HepG2 (cell line): ENCODE results near the gene COL9A1. TPM values are rescaled to one million over a fixed set of nuclear protein-coding genes. Genes with fewer than 3 reads are reported as not detected.

Source experiments
- ATAC-seq: fragments of 200-7000 bp; cut with Tn5 transposase; 3 replicates; pipeline ENCODE4 v1.9.1; 2020; ENCODE audit warnings: mild to moderate bottlenecking, moderate library complexity
- BruUV-seq: library from RNA; stranded (reverse); fragments of 400-500 nt; replicated peaks from 2 replicates; lab custom pipeline; 2021; lab: Mats Ljungman, UMichigan
- CTCF ChIA-PET: fragments of 300-600 bp; formaldehyde crosslinking; extraction: SDS; loops from one replicate; lab custom pipeline; 2021; ENCODE audit warnings: low total read pairs, inconsistent platforms, low intra/inter-chr PET ratio; lab: Yijun Ruan, JAX
- POLR2A ChIA-PET: fragments of 350-600 bp; sonication (Branson Sonifier 250); formaldehyde crosslinking; loops from one replicate; lab custom pipeline; 2020; ENCODE audit warnings: antibody characterized with exemption, inconsistent platforms; lab: Yijun Ruan, JAX
- DNase-seq: peaks from one replicate; pipeline ENCODE4 v3.0.0-alpha.2; 2015; ENCODE audit warnings: low spot score
- FAIRE-seq: peaks from 3 replicates; lab custom pipeline; 2011; peaks lifted over from hg19 to GRCh38; lab: Jason Lieb, UNC
- H2AFZ ChIP-seq: one replicate; pipeline ENCODE4 v1.6.1; 2011; ENCODE audit warnings: low read length, inconsistent platforms
- H3K27ac ChIP-seq: fragments of 300-600 bp; 3 replicates; pipeline ENCODE4 v1.8.0; 2011; ENCODE audit warnings: mixed run types, mild to moderate bottlenecking, mixed read lengths, low read length, inconsistent platforms; ENCODE audit not compliant: insufficient read depth; ENCODE audit errors: extremely low read length
- H3K27me3 ChIP-seq, 2 experiments: fragments of 200-600 bp in 1 of 2; 2 replicates in 1 of 2; 3 replicates in 1 of 2; pipeline versions ENCODE4 v1.6.0 to v1.8.0; 2011; ENCODE audit warnings: low read length in 2 of 2, mild to moderate bottlenecking in 2 of 2, moderate library complexity in 2 of 2, inconsistent platforms in 1 of 2; ENCODE audit not compliant: insufficient read depth in 2 of 2, control insufficient read depth in 1 of 2
- H3K36me3 ChIP-seq, 2 experiments: fragments of 200-600 bp in 1 of 2; replicated peaks in 1 of 2; 2 replicates in 1 of 2; 3 replicates in 1 of 2; pipeline versions ENCODE4 v1.5.1 to v1.8.0; 2011; ENCODE audit warnings: low read length in 2 of 2, inconsistent platforms in 1 of 2; ENCODE audit not compliant: insufficient read depth in 2 of 2, control insufficient read depth in 1 of 2
- H3K4me1 ChIP-seq: 2 replicates; pipeline ENCODE4 v1.5.1; 2012; ENCODE audit warnings: low read length, inconsistent platforms; ENCODE audit not compliant: insufficient read depth
- H3K4me2 ChIP-seq: 2 replicates; pipeline ENCODE4 v1.6.0; 2011; ENCODE audit warnings: low read depth, low read length, inconsistent platforms
- H3K4me3 ChIP-seq, 3 experiments: fragments of 200-600 bp in 1 of 3; sonication (generic), shearing (Covaris generic) in 1 of 3; replicated peaks in 1 of 3; 2 replicates each; pipeline ENCODE4 v1.5.1; 2011 to 2016; ENCODE audit warnings: low read length in 3 of 3, inconsistent platforms in 2 of 3, low read depth in 2 of 3, mild to moderate bottlenecking in 2 of 3, control low read depth in 1 of 3, mixed read lengths in 1 of 3; ENCODE audit not compliant: insufficient read depth in 1 of 3
- H3K79me2 ChIP-seq: one replicate; pipeline ENCODE4 v1.6.1; 2011; ENCODE audit warnings: low read length, inconsistent platforms; ENCODE audit not compliant: insufficient read depth
- H3K9ac ChIP-seq: 2 replicates; pipeline ENCODE4 v1.6.0; 2011; ENCODE audit warnings: mild to moderate bottlenecking, low read depth, low read length, inconsistent platforms; ENCODE audit not compliant: insufficient read depth
- H3K9me3 ChIP-seq: 2 replicates; pipeline ENCODE4 v1.5.1; 2012; ENCODE audit warnings: mild to moderate bottlenecking, low read length
- H4K20me1 ChIP-seq: 2 replicates; pipeline ENCODE4 v1.6.0; 2011; ENCODE audit warnings: inconsistent platforms, mild to moderate bottlenecking, low read length, moderate library complexity; ENCODE audit not compliant: insufficient read depth
- HINFP ChIP-seq: sonication (generic); formaldehyde crosslinking; IDR thresholded peaks from 2 replicates; pipeline ENCODE4 v1.4.0; 2020; ENCODE audit warnings: low read depth, mild to moderate bottlenecking, missing genetic modification reagents
- MED13 ChIP-seq: sonication (generic); formaldehyde crosslinking; IDR thresholded peaks from 2 replicates; pipeline ENCODE4 v1.5.0; 2020; ENCODE audit warnings: missing genetic modification reagents
- SETDB1 ChIP-seq: sonication (generic); formaldehyde crosslinking; IDR thresholded peaks from 2 replicates; pipeline ENCODE4 v1.5.1; 2020; ENCODE audit warnings: missing genetic modification reagents, mild to moderate bottlenecking, borderline replicate concordance
- STAT6 ChIP-seq: sonication (generic); formaldehyde crosslinking; IDR thresholded peaks from 2 replicates; pipeline ENCODE4 v1.4.0; 2020; ENCODE audit warnings: missing genetic modification reagents, mild to moderate bottlenecking, borderline replicate concordance
- ZBTB3 ChIP-seq: sonication (generic); formaldehyde crosslinking; IDR thresholded peaks from 2 replicates; pipeline ENCODE4 v1.4.0; 2020; ENCODE audit warnings: low read depth, mild to moderate bottlenecking, moderate library complexity, missing genetic modification reagents, borderline replicate concordance
- ZNF761 ChIP-seq: sonication (generic); formaldehyde crosslinking; conservative IDR thresholded peaks from 2 replicates; pipeline ENCODE4 v1.4.0; 2020; ENCODE audit warnings: mild to moderate bottlenecking, missing genetic modification reagents
- in situ Hi-C: cut with HindIII; loops from 2 replicates; pipeline ENCODE4 v1.10.0; 2017; ENCODE audit warnings: low pct_unique_long_range_greater_than_20kb; ENCODE audit not compliant: extremely low pct_ligation_motif_present
- intact Hi-C: fragments of 100-400 bp; cut with micrococcal nuclease; formaldehyde crosslinking; loops from one replicate; pipeline ENCODE4 v1.10.0; 2022; ENCODE audit not compliant: unreplicated experiment
- polyA plus RNA-seq, 8 experiments: library from polyadenylated mRNA; depleted of rRNA in 3 of 8; stranded (reverse) in 7 of 8; unstranded in 1 of 8; fragments of >200 nt; fragmentation: Illumina TruSeq in 4 of 8; extraction: Trizol in 4 of 8; gene quantifications; 2 replicates each; pipeline versions ENCODE4 v1.2.1 to v1.2.3, GENCODE V29; 2011 to 2016; ENCODE audit warnings: low read depth in 4 of 8, missing spikeins in 1 of 8, mixed read lengths in 1 of 8; ENCODE audit not compliant: insufficient read depth in 1 of 8
- total RNA-seq, 5 experiments: library from RNA; depleted of rRNA; stranded (reverse); fragments of >200 nt; fragmentation: Illumina TruSeq; extraction: Trizol; gene quantifications; 2 replicates each; pipeline ENCODE4 v1.2.3, GENCODE V29; 2016; ENCODE audit warnings: low read depth in 1 of 5
- TF ChIP-seq, protein P1 (sequence below): sonication (generic); formaldehyde crosslinking; IDR thresholded peaks from 2 replicates; pipeline ENCODE4 v1.5.0; 2020; ENCODE audit warnings: missing genetic modification reagents
- TF ChIP-seq, protein P2 (sequence below): IDR thresholded peaks from 2 replicates; pipeline ENCODE4 v1.6.1; 2016; ENCODE audit warnings: mild to moderate bottlenecking
- TF ChIP-seq, protein P3 (sequence below): sonication (generic); formaldehyde crosslinking; IDR thresholded peaks from 2 replicates; pipeline ENCODE4 v1.8.1; 2023; ENCODE audit warnings: missing genetic modification reagents, mild to moderate bottlenecking, borderline replicate concordance

Gene COL9A1
- total and polyA plus RNA-seq, 2 of the 13 experiments (the other 11 are each of a cell fraction or from before 2014, with no cell fraction given) = 0.08 TPM; not detected in 1

- Histone ChIP-seq H3K4me1 (no peaks in the 10 kb centered on the region), H3K27me3 (no peaks in the 10 kb centered on the region), H3K27ac (no peak overlapping the region), H4K20me1 (no peaks in the 10 kb centered on the region), H3K4me2 (no peak overlapping the region), H3K79me2 (no peaks in the 10 kb centered on the region), H3K9me3 (no peaks in the 10 kb centered on the region), H3K4me3 (no peak overlapping the region), H3K9ac (no peak overlapping the region), H2AFZ (no peak overlapping the region), H3K36me3 (no peaks in the 10 kb centered on the region)
- TF ChIP-seq ZBTB3 (no peak), STAT6 (CRISPR knock-in tag) (no peak), SETDB1 (CRISPR knock-in tag) (no peak), ZNF761 (CRISPR knock-in tag) (no peak), HINFP (CRISPR knock-in tag) (no peak), MED13 (CRISPR knock-in tag) (no peak)
- TF ChIP-seq, protein P1, sequence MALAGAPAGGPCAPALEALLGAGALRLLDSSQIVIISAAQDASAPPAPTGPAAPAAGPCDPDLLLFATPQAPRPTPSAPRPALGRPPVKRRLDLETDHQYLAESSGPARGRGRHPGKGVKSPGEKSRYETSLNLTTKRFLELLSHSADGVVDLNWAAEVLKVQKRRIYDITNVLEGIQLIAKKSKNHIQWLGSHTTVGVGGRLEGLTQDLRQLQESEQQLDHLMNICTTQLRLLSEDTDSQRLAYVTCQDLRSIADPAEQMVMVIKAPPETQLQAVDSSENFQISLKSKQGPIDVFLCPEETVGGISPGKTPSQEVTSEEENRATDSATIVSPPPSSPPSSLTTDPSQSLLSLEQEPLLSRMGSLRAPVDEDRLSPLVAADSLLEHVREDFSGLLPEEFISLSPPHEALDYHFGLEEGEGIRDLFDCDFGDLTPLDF (CRISPR knock-in tag) = no peak
- TF ChIP-seq, protein P2, sequence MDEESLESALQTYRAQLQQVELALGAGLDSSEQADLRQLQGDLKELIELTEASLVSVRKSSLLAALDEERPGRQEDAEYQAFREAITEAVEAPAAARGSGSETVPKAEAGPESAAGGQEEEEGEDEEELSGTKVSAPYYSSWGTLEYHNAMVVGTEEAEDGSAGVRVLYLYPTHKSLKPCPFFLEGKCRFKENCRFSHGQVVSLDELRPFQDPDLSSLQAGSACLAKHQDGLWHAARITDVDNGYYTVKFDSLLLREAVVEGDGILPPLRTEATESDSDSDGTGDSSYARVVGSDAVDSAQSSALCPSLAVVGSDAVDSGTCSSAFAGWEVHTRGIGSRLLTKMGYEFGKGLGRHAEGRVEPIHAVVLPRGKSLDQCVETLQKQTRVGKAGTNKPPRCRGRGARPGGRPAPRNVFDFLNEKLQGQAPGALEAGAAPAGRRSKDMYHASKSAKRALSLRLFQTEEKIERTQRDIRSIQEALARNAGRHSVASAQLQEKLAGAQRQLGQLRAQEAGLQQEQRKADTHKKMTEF (CRISPR knock-in tag) = no peak
- TF ChIP-seq, protein P3, sequence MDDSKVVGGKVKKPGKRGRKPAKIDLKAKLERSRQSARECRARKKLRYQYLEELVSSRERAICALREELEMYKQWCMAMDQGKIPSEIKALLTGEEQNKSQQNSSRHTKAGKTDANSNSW = no peak
- in situ Hi-C loops = no loop called here
- ChIA-PET CTCF (no interaction called here), POLR2A (no interaction called here)
- no TSS peak for BruUV-seq
- no peak for FAIRE-seq
- ATAC-seq = no peak
- intact Hi-C loops = no loop called here
- no peak for DNase-seq
Observed at GRCh38 chr6:70264306-70264705, 38.6 kb downstream of the COL9A1 start.
